Measurements from ENCODE around the gene FOXQ1. TPM values are rescaled to one million over a fixed set of nuclear protein-coding genes. Genes with fewer than 3 reads are reported as not detected.

Gene FOXQ1
- total and polyA plus RNA-seq, 2 of the 13 experiments (the other 11 are each of a cell fraction or from before 2014, with no cell fraction given): 35.2 to 39.8 TPM

GRCh38 chr6:1310628-1311399 lies 1.1 kb upstream of the FOXQ1 start (continued):
- TF ChIP-seq RNF219 (CRISPR knock-in tag; IDR thresholded peaks at IDR 0.05) (0 out of 2 replicates have a peak, but pooled peaks have one; percentile 18), NFYC (CRISPR knock-in tag; IDR thresholded peaks at IDR 0.05) (no peak), PRMT3 (CRISPR knock-in tag; IDR thresholded peaks at IDR 0.05; ENCODE audit: borderline replicate concordance, low read depth) (no peak), ERF (CRISPR knock-in tag; IDR thresholded peaks at IDR 0.05) (0 out of 2 replicates have a peak, but pooled peaks have one; percentile 21), GFI1 (CRISPR knock-in tag; IDR thresholded peaks at IDR 0.05; ENCODE audit: borderline replicate concordance) (no peak), DDIT3 (CRISPR knock-in tag; IDR thresholded peaks at IDR 0.05) (no peak), ZNF687 (CRISPR knock-in tag; IDR thresholded peaks at IDR 0.05) (peak; percentile 66; the same call in 1 of the 2 replicates), PBX2 (CRISPR knock-in tag; IDR thresholded peaks at IDR 0.05) (no peak), ZNF256 (CRISPR knock-in tag; conservative IDR thresholded peaks at IDR 0.05) (no peak), ZNF780A (CRISPR knock-in tag; IDR thresholded peaks at IDR 0.05) (peak; percentile 71), ZFAT (CRISPR knock-in tag; conservative IDR thresholded peaks at IDR 0.05) (no peak), TAF1 (CRISPR knock-in tag; IDR thresholded peaks at IDR 0.05) (peak; percentile 57), ZNF775 (CRISPR knock-in tag; IDR thresholded peaks at IDR 0.05; ENCODE audit: borderline replicate concordance) (0 out of 2 replicates have a peak, but pooled peaks have one; percentile 14), POGZ (CRISPR knock-in tag; IDR thresholded peaks at IDR 0.05) (peak; percentile 75), ZNF234 (CRISPR knock-in tag; conservative IDR thresholded peaks at IDR 0.05) (0 out of 2 replicates have a peak, but pooled peaks have one; percentile 25), HNF4A (CRISPR knock-in tag; IDR thresholded peaks at IDR 0.05) (no peak), PAWR (CRISPR knock-in tag; IDR thresholded peaks at IDR 0.05; ENCODE audit: borderline replicate concordance) (no peak), KAT8 (CRISPR knock-in tag; IDR thresholded peaks at IDR 0.05) (no peak), MTERF4 (CRISPR knock-in tag; IDR thresholded peaks at IDR 0.05) (no peak), ZNF746 (CRISPR knock-in tag; IDR thresholded peaks at IDR 0.05) (peak; percentile 56; the same call in 1 of the 2 replicates), MED1 (CRISPR knock-in tag; IDR thresholded peaks at IDR 0.05) (peak; percentile 80)
